Measurements from ENCODE around the gene MAP4K4. TPM values are rescaled to one million over a fixed set of nuclear protein-coding genes. Genes with fewer than 3 reads are reported as not detected.

Gene MAP4K4
- total and polyA plus RNA-seq, 4 donors: 106 to 363 (median 200) TPM

DNA sequence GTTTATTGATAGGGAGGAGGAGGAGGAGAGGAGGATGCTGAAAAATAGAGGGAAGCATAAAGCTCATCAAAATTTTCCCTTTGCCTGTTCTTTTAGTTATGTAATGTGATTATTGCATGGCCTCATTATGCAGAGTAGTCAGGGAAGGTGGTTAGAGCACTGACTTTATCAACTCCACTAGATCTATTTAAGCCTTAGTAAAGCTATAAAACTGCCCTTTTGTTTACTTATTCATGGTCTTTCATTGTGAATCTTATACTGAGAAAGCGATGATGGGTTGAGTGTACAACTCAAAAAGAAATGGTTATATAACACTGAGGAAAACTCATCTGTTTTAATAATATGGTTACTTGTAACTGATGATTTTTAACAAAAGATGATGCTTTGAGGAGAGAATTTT lies 81.7 kb downstream of the MAP4K4 start:
- no CpG with 5 or more reads among the region's 1 CpG for WGBS (ENCODE audit: insufficient coverage)

DNA sequence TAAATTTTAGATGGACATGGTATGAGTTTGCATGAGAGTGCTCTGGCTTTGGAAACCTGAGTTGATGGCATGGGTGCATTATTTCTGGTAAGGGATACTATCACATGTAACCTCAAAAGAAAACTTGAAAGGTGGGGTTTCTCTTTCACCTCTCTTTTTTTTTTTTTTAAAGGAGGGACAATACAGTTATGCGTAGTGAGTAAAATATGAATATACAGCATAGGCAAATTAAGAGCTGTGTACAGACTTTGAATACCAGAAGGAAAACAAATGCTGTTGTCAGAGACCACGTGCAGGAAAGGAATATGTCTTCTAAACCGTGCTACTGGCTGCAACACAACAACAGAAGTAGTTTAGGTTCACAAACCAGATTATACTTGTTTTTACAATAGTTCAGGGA lies 82.1 kb downstream of the MAP4K4 start:
- peaks cover 27% of the 10 kb centered on the region for H3K4me1 ChIP-seq (ENCODE audit: control insufficient read depth, insufficient read depth, low read length)
- H3K36me3 ChIP-seq (ENCODE audit: control insufficient read depth, insufficient read depth, low read length): no peaks in the 10 kb centered on the region
- no peak overlapping the region for H3K4me3 ChIP-seq (ENCODE audit: low read depth, low read length)
- no peaks in the 10 kb centered on the region for H3K27me3 ChIP-seq (ENCODE audit: control insufficient read depth, insufficient read depth, low read length)
- no CpG with 5 or more reads among the region's 3 CpGs for WGBS (ENCODE audit: insufficient coverage)
- no peak overlapping the region for H3K27ac ChIP-seq (ENCODE audit: low read depth, low read length)
- no peaks in the 10 kb centered on the region for H3K9me3 ChIP-seq (ENCODE audit: control insufficient read depth, insufficient read depth, low read length)
- DNase-seq (ENCODE audit: low read depth in 4 of 6, low spot score in 6 of 6): no peak

More for the DNA sequence above, 81.7 kb downstream of the MAP4K4 start:
- H3K4me1 ChIP-seq (ENCODE audit: control insufficient read depth, insufficient read depth, low read length): peaks cover 27% of the 10 kb centered on the region
- no peak overlapping the region for H3K4me3 ChIP-seq (ENCODE audit: low read depth, low read length)
- H3K27me3 ChIP-seq (ENCODE audit: control insufficient read depth, insufficient read depth, low read length): no peaks in the 10 kb centered on the region
- no peak for DNase-seq (ENCODE audit: low read depth in 4 of 6, low spot score in 6 of 6)
- no peaks in the 10 kb centered on the region for H3K9me3 ChIP-seq (ENCODE audit: control insufficient read depth, insufficient read depth, low read length)
- no peaks in the 10 kb centered on the region for H3K36me3 ChIP-seq (ENCODE audit: control insufficient read depth, insufficient read depth, low read length)
- H3K27ac ChIP-seq (ENCODE audit: low read depth, low read length): no peak overlapping the region

DNA sequence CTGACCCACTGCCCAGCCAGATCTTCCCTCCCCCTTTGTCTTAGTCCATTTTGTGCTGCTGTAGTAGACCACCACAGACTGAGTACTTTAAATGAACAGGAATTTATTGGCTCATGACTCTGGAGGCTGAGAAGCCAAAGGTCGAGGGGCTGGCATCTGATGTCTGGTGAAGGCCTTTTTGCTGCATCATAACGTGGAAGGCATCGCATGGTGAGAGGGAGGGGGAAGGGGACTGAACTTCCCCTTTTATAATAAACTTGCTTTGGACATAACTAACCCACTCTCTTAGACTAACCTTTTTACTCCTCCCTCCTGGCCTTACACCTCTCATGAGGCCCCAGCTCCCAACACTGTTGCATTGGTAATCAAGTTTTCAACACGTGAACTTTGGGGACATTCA lies 83.8 kb downstream of the MAP4K4 start:
- WGBS (ENCODE audit: insufficient coverage): 44% methylated on average over 2 of the region's 4 CpGs
- H3K4me1 ChIP-seq (ENCODE audit: control insufficient read depth, insufficient read depth, low read length): peaks cover 17% of the 10 kb centered on the region
- no peak overlapping the region for H3K27ac ChIP-seq (ENCODE audit: low read depth, low read length)
- H3K36me3 ChIP-seq (ENCODE audit: control insufficient read depth, insufficient read depth, low read length): no peaks in the 10 kb centered on the region
- no peak overlapping the region for H3K4me3 ChIP-seq (ENCODE audit: low read depth, low read length)
- no peak for DNase-seq (ENCODE audit: low read depth in 4 of 6, low spot score in 6 of 6)
- H3K27me3 ChIP-seq (ENCODE audit: control insufficient read depth, insufficient read depth, low read length): no peaks in the 10 kb centered on the region
- H3K9me3 ChIP-seq (ENCODE audit: control insufficient read depth, insufficient read depth, low read length): no peaks in the 10 kb centered on the region

DNA sequence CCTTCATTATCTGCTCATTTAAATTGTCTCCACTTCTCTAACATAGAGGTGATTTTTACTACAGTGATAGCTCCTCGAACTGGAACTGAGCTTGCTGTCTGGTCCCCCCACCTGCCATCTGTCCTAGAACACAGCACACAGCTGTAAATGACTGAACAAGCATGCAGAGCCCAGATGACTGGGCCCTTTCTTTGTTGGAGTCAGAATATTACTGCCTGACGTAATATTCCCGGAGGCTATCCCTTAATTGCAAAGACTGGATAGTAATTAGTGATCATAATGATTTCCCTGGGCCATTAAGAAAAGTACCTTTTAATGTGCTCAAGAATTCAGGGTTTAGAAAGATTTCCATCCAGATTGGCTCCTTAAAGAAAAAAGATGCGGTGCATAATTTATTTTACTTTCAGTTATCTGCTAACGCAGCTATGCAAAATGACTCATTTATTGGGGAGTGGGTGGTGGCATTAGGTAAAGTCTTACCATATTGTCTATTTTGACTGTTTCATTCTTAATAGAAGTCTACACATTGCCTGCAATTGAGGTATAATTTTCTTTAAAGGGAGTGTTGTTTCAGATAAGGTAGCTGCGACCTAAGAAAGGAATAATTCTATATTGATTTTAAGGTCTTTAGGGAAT lies 84.4 kb downstream of the MAP4K4 start:
- no peak overlapping the region for H3K4me3 ChIP-seq (ENCODE audit: low read depth, low read length)
- no peak overlapping the region for H3K27ac ChIP-seq (ENCODE audit: low read depth, low read length)
- no peaks in the 10 kb centered on the region for H3K9me3 ChIP-seq (ENCODE audit: control insufficient read depth, insufficient read depth, low read length)
- H3K36me3 ChIP-seq (ENCODE audit: control insufficient read depth, insufficient read depth, low read length): no peaks in the 10 kb centered on the region
- H3K27me3 ChIP-seq (ENCODE audit: control insufficient read depth, insufficient read depth, low read length): no peaks in the 10 kb centered on the region
- 57% methylated on average over 3 of the region's 6 CpGs for WGBS (ENCODE audit: insufficient coverage)
- DNase-seq (ENCODE audit: low read depth in 4 of 6, low spot score in 6 of 6): peak in 1 of 6 donors; percentile 90
- H3K4me1 ChIP-seq (ENCODE audit: control insufficient read depth, insufficient read depth, low read length): peaks cover 17% of the 10 kb centered on the region

DNA sequence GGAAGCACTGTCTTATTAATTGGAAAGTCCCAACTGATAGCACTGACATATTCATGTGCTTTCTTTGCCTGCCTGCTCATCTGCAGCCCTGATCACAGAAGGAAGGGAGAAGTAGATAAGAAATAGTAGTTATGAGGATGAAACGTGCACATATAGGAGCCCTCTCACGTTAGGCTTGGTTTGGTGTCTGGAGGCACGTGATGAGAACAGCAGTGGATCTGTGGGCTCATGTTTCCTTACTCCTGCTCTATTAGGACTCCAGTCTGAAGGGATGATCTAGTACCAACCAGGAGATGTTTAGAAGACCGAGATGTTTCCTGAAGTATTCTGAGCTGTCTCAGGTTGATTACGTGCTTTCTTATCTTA lies 84.9 kb downstream of the MAP4K4 start:
- no peak for DNase-seq (ENCODE audit: low read depth in 4 of 6, low spot score in 6 of 6)
- Histone ChIP-seq H3K36me3 (ENCODE audit: control insufficient read depth, insufficient read depth, low read length) (no peaks in the 10 kb centered on the region), H3K9me3 (ENCODE audit: control insufficient read depth, insufficient read depth, low read length) (no peaks in the 10 kb centered on the region), H3K27ac (ENCODE audit: low read depth, low read length) (no peak overlapping the region), H3K4me3 (ENCODE audit: low read depth, low read length) (no peak overlapping the region), H3K4me1 (ENCODE audit: control insufficient read depth, insufficient read depth, low read length) (peaks cover 13% of the 10 kb centered on the region), H3K27me3 (ENCODE audit: control insufficient read depth, insufficient read depth, low read length) (no peaks in the 10 kb centered on the region)
- 80% methylated on average over 2 of the region's 5 CpGs for WGBS (ENCODE audit: insufficient coverage)

DNA sequence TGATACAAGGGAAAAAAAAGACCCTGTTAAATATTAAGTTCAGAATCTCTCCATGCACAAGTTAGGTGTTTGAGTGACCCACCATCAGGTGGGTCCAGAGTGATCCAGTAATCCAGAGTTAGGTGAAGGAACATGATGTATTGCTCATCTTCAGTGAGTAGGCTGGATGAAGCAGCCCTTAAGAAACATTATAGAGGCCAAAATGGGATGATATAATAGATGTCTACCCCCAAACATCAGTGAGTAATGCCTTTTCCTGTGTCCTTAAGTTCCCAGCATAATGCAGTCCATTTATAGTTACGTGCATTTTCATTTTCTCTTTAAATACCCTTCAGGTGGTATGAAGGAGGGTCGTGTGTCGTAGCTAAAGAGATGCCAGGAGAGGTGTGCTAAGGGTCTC lies 89.6 kb downstream of the MAP4K4 start:
- WGBS (ENCODE audit: insufficient coverage): 92% methylated on average over 2 of the region's 3 CpGs
- DNase-seq (ENCODE audit: low read depth in 4 of 6, low spot score in 6 of 6): no peak
- no peak overlapping the region for H3K4me3 ChIP-seq (ENCODE audit: low read depth, low read length)
- H3K36me3 ChIP-seq (ENCODE audit: control insufficient read depth, insufficient read depth, low read length): no peaks in the 10 kb centered on the region
- no peaks in the 10 kb centered on the region for H3K9me3 ChIP-seq (ENCODE audit: control insufficient read depth, insufficient read depth, low read length)
- H3K27me3 ChIP-seq (ENCODE audit: control insufficient read depth, insufficient read depth, low read length): no peaks in the 10 kb centered on the region
- no peak overlapping the region for H3K27ac ChIP-seq (ENCODE audit: low read depth, low read length)
- H3K4me1 ChIP-seq (ENCODE audit: control insufficient read depth, insufficient read depth, low read length): no peaks in the 10 kb centered on the region

DNA sequence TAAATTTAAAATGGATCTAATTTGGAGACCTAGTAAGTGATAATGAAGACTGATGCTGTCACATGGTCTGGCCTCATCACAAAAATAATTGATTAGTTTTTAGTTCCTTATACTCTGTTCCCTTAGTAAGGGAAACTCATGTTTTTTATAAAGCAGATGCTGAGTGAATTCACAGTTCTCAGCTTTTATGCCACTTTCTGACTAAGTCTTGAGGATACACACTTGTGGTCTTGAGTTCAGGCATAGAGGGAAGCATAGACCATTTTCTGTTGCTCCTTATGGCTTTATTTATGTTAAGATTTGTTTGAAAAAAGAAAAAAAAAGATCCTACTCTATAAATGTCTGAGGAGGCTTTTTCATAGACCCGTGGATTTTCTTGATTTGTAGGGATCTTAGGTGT lies 91.1 kb downstream of the MAP4K4 start:
- no peak for DNase-seq (ENCODE audit: low read depth in 4 of 6, low spot score in 6 of 6)
- Histone ChIP-seq H3K27ac (ENCODE audit: low read depth, low read length) (no peak overlapping the region), H3K4me3 (ENCODE audit: low read depth, low read length) (no peak overlapping the region), H3K9me3 (ENCODE audit: control insufficient read depth, insufficient read depth, low read length) (no peaks in the 10 kb centered on the region), H3K4me1 (ENCODE audit: control insufficient read depth, insufficient read depth, low read length) (peaks cover 9% of the 10 kb centered on the region), H3K36me3 (ENCODE audit: control insufficient read depth, insufficient read depth, low read length) (peaks cover 5% of the 10 kb centered on the region), H3K27me3 (ENCODE audit: control insufficient read depth, insufficient read depth, low read length) (no peaks in the 10 kb centered on the region)
- no CpG with 5 or more reads among the region's 1 CpG for WGBS (ENCODE audit: insufficient coverage)

DNA sequence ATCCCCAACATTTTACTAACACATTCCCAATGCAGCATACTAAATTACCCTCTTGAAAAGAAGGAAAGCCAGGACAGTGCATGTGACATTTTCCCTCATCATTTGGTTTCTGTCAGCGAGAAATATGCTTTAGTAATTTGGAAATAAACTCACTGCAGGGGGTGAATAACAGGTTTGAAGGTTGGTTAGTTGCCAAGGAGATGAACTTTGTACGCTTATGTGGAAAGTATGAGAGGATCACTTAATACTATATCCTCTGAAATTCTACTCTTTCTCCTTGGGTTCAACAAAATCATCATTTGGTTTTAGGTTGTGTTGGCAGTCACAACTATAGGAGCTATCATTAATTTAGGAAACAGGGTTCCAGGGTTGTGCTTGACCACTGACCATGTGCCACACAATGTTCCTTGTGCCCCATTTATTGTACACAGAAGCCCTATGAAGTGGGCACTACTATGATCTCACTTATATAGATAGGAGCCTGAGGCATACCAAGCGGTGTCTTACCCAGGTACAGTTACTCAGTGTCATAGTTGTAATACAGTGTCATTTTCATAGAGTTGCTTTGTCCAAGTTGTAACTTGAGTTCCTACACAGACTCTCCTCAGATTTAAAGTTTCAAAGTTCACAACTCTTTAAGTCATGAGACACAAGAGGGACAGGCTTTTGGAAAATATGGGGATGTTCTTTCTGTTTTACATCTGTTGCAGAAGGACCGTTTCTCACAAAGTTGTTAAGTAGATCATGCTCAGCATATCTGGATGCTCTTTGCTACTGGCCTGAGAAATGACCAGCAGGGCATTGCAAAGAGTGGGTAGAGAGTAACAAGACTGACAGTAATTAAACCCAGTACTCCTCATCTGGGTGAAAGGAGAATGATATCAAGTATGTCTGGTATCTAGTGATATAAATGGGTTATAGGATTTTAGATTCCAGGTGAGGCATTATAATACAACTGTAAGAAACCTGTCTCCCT lies 91.8 kb downstream of the MAP4K4 start:
- peaks cover 5% of the 10 kb centered on the region for H3K36me3 ChIP-seq (ENCODE audit: control insufficient read depth, insufficient read depth, low read length)
- 50% methylated on average over 1 of the region's 4 CpGs for WGBS (ENCODE audit: insufficient coverage)
- no peaks in the 10 kb centered on the region for H3K27me3 ChIP-seq (ENCODE audit: control insufficient read depth, insufficient read depth, low read length)
- H3K9me3 ChIP-seq (ENCODE audit: control insufficient read depth, insufficient read depth, low read length): no peaks in the 10 kb centered on the region
- H3K4me1 ChIP-seq (ENCODE audit: control insufficient read depth, insufficient read depth, low read length): peaks cover 13% of the 10 kb centered on the region
- no peak overlapping the region for H3K27ac ChIP-seq (ENCODE audit: low read depth, low read length)
- no peak overlapping the region for H3K4me3 ChIP-seq (ENCODE audit: low read depth, low read length)
- no peak for DNase-seq (ENCODE audit: low read depth in 4 of 6, low spot score in 6 of 6)

DNA sequence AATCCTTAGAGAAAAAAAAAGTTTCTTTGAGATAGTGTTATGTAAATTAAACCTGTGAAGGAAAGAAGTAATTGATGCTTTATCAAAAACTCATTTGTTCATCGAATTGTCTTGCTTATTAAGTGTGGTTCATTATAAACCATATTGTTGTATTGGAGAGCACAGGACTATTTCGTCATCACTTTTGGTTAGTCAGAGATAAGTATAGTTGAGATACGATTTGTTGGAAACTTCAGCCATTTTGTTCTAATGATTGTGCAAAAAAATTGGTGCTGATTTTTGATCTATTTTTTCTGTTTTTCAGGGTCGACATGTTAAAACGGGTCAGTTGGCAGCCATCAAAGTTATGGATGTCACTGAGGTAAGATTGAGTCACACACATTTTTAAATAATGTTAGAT lies 92.9 kb downstream of the MAP4K4 start:
- H3K9me3 ChIP-seq (ENCODE audit: control insufficient read depth, insufficient read depth, low read length): no peaks in the 10 kb centered on the region
- H3K4me1 ChIP-seq (ENCODE audit: control insufficient read depth, insufficient read depth, low read length): peaks cover 13% of the 10 kb centered on the region
- no peak for DNase-seq (ENCODE audit: low read depth in 4 of 6, low spot score in 6 of 6)
- 100% methylated on average over 2 of the region's 5 CpGs for WGBS (ENCODE audit: insufficient coverage)
- no peak overlapping the region for H3K4me3 ChIP-seq (ENCODE audit: low read depth, low read length)
- peaks cover 5% of the 10 kb centered on the region for H3K36me3 ChIP-seq (ENCODE audit: control insufficient read depth, insufficient read depth, low read length)
- no peaks in the 10 kb centered on the region for H3K27me3 ChIP-seq (ENCODE audit: control insufficient read depth, insufficient read depth, low read length)
- peak overlapping the region; percentile 1 for H3K27ac ChIP-seq (ENCODE audit: low read depth, low read length)

DNA sequence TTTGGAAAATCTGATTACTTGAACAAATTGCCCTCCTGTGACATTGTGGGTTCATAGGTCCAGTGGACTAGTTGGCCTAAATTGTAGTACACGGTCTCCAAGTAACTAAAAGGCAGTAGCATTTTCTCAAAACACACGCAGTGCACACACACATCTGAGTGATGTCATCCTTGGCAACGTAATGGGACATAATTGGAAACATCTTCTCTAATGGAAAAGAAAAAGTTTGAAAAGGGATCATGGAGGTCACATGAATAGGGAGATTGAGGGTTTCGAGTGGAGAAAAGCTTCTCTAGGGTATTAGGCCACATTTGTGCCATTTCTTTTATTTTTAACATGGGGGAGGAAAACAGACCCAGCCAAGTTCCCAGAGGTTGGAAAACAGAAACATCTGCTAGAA lies 93.3 kb downstream of the MAP4K4 start:
- Histone ChIP-seq H3K27me3 (ENCODE audit: control insufficient read depth, insufficient read depth, low read length) (no peaks in the 10 kb centered on the region), H3K4me1 (ENCODE audit: control insufficient read depth, insufficient read depth, low read length) (peaks cover 13% of the 10 kb centered on the region), H3K36me3 (ENCODE audit: control insufficient read depth, insufficient read depth, low read length) (peaks cover 5% of the 10 kb centered on the region), H3K9me3 (ENCODE audit: control insufficient read depth, insufficient read depth, low read length) (no peaks in the 10 kb centered on the region), H3K27ac (ENCODE audit: low read depth, low read length) (peak overlapping the region; percentile 1), H3K4me3 (ENCODE audit: low read depth, low read length) (no peak overlapping the region)
- peak in 1 of 6 donors; percentile 62 for DNase-seq (ENCODE audit: low read depth in 4 of 6, low spot score in 6 of 6)
- 67% methylated on average over 1 of the region's 4 CpGs for WGBS (ENCODE audit: insufficient coverage)

All from spinal cord (tissue), 10 donors.